HK-2 (cell line): ENCODE results near the gene PLK2.

Experiments
- DNase-seq: peaks from one replicate; pipeline ENCODE4 v3.0.0-alpha.2; 2018; ENCODE audit not compliant: unreplicated experiment

The PLK2 gene

GRCh38 chr5:58481066-58481676 is 21.3 kb upstream of the PLK2 start:
- DNase-seq, result no peak

GRCh38 chr5:58477760-58478376 is 18.0 kb upstream of the PLK2 start:
- no peak for DNase-seq

- DNase-seq, result no peak
These were observed 15.5 kb upstream of the PLK2 start for GRCh38 chr5:58475404-58475803.

GRCh38 chr5:58469896-58470295 is 10.0 kb upstream of the PLK2 start:
- no peak for DNase-seq

- DNase-seq, result no peak
These were observed 7.1 kb upstream of the PLK2 start for GRCh38 chr5:58466939-58467338.

- no peak for DNase-seq
These were observed 2.8 kb upstream of the PLK2 start for GRCh38 chr5:58462623-58463230.

GRCh38 chr5:58462154-58462553 is 2.3 kb upstream of the PLK2 start:
- DNase-seq, result no peak

- peak; percentile 87 for DNase-seq
These were observed 923 bp upstream of the PLK2 start for GRCh38 chr5:58460732-58461286.

- no peak for DNase-seq
These were observed 512 bp downstream of the PLK2 start for GRCh38 chr5:58459146-58460001.

- no peak for DNase-seq
These were observed 1.1 kb downstream of the PLK2 start for GRCh38 chr5:58458743-58459145.

- DNase-seq, result no peak
These were observed 1.6 kb downstream of the PLK2 start for GRCh38 chr5:58458141-58458742.

- DNase-seq, result no peak
These were observed 2.8 kb downstream of the PLK2 start for GRCh38 chr5:58457050-58457449.

- DNase-seq, result no peak
These were observed 3.4 kb downstream of the PLK2 start for GRCh38 chr5:58456486-58456885.

- no peak for DNase-seq
These were observed 3.9 kb downstream of the PLK2 start for GRCh38 chr5:58456026-58456425.

- no peak for DNase-seq
These were observed 4.4 kb downstream of the PLK2 start for GRCh38 chr5:58455480-58455879.

- DNase-seq, result no peak
These were observed 4.8 kb downstream of the PLK2 start for GRCh38 chr5:58455066-58455465.

GRCh38 chr5:58454025-58454424 is 5.9 kb downstream of the PLK2 start:
- no peak for DNase-seq

GRCh38 chr5:58453306-58453705 is 6.6 kb downstream of the PLK2 start:
- DNase-seq, result no peak

GRCh38 chr5:58452566-58453258 is 7.2 kb downstream of the PLK2 start:
- DNase-seq, result peak; percentile 71

- no peak for DNase-seq
These were observed 7.9 kb downstream of the PLK2 start for GRCh38 chr5:58451732-58452565.
